Measurements from ENCODE around the gene DAGLA.

GRCh38 chr11:61728066-61728939 lies 48.1 kb downstream of the DAGLA start:
- TF ChIP-seq, protein P1, sequence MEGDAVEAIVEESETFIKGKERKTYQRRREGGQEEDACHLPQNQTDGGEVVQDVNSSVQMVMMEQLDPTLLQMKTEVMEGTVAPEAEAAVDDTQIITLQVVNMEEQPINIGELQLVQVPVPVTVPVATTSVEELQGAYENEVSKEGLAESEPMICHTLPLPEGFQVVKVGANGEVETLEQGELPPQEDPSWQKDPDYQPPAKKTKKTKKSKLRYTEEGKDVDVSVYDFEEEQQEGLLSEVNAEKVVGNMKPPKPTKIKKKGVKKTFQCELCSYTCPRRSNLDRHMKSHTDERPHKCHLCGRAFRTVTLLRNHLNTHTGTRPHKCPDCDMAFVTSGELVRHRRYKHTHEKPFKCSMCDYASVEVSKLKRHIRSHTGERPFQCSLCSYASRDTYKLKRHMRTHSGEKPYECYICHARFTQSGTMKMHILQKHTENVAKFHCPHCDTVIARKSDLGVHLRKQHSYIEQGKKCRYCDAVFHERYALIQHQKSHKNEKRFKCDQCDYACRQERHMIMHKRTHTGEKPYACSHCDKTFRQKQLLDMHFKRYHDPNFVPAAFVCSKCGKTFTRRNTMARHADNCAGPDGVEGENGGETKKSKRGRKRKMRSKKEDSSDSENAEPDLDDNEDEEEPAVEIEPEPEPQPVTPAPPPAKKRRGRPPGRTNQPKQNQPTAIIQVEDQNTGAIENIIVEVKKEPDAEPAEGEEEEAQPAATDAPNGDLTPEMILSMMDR (IDR thresholded peaks at IDR 0.05), result no peak
- no peak for TF ChIP-seq POLR2A (IDR thresholded peaks at IDR 0.05)

Data from tibial nerve (tissue), 3 donors.